Ascending aorta (tissue), 2 donors: Measurements from ENCODE around the gene RTEL1. TPM values are rescaled to one million over a fixed set of nuclear protein-coding genes. Genes with fewer than 3 reads are reported as not detected.

Source experiments
- DNase-seq, 2 donors: peaks; one replicate each; pipeline ENCODE4 v3.0.0-alpha.2; 2019; ENCODE audit warnings: low spot score in 2 of 2
- H3K27ac ChIP-seq, 2 donors: fragments of 200-600 bp; sonication (generic); one replicate each; pipeline ENCODE4 v1.5.1; 2016 to 2017; ENCODE audit warnings: mild to moderate bottlenecking in 1 of 2
- H3K27me3 ChIP-seq: fragments of 200-600 bp; sonication (generic); one replicate; pipeline ENCODE4 v1.5.1; 2017
- H3K36me3 ChIP-seq, 2 donors: fragments of 200-600 bp; sonication (generic); one replicate each; pipeline ENCODE4 v1.5.1; 2016
- H3K4me1 ChIP-seq, 2 donors: fragments of 200-600 bp; sonication (generic); one replicate each; pipeline ENCODE4 v1.5.1; 2016 to 2017; ENCODE audit warnings: mild to moderate bottlenecking in 1 of 2
- H3K4me3 ChIP-seq, 2 donors: fragments of 200-600 bp; sonication (generic); one replicate each; pipeline ENCODE4 v1.5.1; 2016 to 2017; ENCODE audit warnings: mild to moderate bottlenecking in 1 of 2
- H3K9me3 ChIP-seq, 2 donors: fragments of 200-600 bp; sonication (generic); one replicate each; pipeline ENCODE4 v1.5.1; 2016
- intact Hi-C: fragments of 100-400 bp; cut with DNase I; formaldehyde crosslinking; loops from one replicate; pipeline ENCODE4 v1.15.1; 2023
- total RNA-seq: library from RNA; depleted of rRNA; stranded (reverse); fragments of >200 nt; gene quantifications from one replicate; pipeline ENCODE4 v1.1.0, GENCODE V29; 2016
- TF ChIP-seq, protein P1 (sequence below), 3 experiments: fragments of 200-600 bp in 2 of 3; fragments of 450-650 bp in 1 of 3; sonication (generic) in 2 of 3; IDR thresholded peaks; one replicate each; pipeline ENCODE4 v1.5.1; 2016 to 2019; ENCODE audit warnings: antibody characterized with exemption in 3 of 3, mild to moderate bottlenecking in 1 of 3, moderate library complexity in 1 of 3

RTEL1 gene
- total RNA-seq, 1 donor from 2014 or later, result 80.6 TPM

GRCh38 chr20:63641146-63641791 is 16.8 kb upstream of the RTEL1 start:
- Histone ChIP-seq H3K4me3 (peak overlapping the region; percentile 64 to 65), H3K27ac (peak overlapping the region in 1 of 2 donors; percentile 65), H3K36me3 (no peaks in the 10 kb centered on the region), H3K9me3 (no peaks in the 10 kb centered on the region), H3K4me1 (peaks cover 6 to 7% of the 10 kb centered on the region in 2 donors), H3K27me3 (no peaks in the 10 kb centered on the region)
- TF ChIP-seq, protein P1, sequence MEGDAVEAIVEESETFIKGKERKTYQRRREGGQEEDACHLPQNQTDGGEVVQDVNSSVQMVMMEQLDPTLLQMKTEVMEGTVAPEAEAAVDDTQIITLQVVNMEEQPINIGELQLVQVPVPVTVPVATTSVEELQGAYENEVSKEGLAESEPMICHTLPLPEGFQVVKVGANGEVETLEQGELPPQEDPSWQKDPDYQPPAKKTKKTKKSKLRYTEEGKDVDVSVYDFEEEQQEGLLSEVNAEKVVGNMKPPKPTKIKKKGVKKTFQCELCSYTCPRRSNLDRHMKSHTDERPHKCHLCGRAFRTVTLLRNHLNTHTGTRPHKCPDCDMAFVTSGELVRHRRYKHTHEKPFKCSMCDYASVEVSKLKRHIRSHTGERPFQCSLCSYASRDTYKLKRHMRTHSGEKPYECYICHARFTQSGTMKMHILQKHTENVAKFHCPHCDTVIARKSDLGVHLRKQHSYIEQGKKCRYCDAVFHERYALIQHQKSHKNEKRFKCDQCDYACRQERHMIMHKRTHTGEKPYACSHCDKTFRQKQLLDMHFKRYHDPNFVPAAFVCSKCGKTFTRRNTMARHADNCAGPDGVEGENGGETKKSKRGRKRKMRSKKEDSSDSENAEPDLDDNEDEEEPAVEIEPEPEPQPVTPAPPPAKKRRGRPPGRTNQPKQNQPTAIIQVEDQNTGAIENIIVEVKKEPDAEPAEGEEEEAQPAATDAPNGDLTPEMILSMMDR (IDR thresholded peaks at IDR 0.05), result no peak
- intact Hi-C loops, result loop anchor here (2.0 kb wide), 1 partner anchor 18 kb away; the partner anchor contains the start of gene RTEL1
- DNase-seq, result no peak

DNA sequence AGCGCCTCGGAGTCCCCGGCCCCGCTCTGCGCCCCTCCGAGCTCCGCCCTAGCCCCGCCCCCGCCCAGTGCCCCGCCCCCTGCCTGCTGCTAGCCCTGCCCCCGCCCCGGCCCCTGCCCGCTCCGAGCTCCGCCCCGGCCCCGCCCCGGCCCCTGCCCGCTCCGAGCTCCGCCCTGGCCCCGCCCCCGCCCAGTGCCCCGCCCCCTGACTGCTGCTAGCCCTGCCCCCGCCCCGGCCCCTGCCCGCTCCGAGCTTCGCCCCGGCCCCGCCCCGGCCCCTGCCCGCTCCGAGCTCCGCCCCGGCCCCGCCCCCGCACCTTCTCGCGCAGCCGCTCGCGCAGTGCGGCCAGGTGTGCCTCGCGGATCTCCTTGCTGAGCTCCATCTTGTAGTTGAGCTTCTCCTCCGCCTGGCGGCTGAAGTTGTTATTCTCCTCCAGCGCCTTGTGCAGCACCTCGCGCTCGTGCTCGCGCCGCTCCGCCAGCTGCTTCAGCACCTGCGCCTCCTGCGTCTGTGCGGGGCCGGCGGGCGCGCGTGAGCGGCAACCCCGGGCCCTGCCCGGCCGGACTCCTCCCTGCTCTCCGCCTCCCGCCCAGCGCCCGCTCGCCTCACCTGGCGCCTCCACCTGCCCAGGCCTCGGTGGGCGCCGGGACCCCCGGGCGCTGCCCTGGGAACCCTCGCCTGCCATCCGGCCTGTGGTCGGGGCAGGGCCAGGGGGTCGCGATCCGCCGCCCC is 16.2 kb upstream of the RTEL1 start:
- no peaks in the 10 kb centered on the region for H3K36me3 ChIP-seq
- H3K4me3 ChIP-seq, result peak overlapping the region; percentile 64 to 70
- peaks cover 6 to 7% of the 10 kb centered on the region in 2 donors for H3K4me1 ChIP-seq
- TF ChIP-seq, protein P1 (IDR thresholded peaks at IDR 0.05), result peak in 2 of 3 experiments; percentile 23 to 35
- no peaks in the 10 kb centered on the region for H3K27me3 ChIP-seq
- intact Hi-C loops, result loop anchor here (2.0 kb wide), 1 partner anchor 17 kb away; the partner anchor contains the start of gene RTEL1
- DNase-seq, result peak; percentile 57 to 89
- peak overlapping the region in 1 of 2 donors; percentile 65 for H3K27ac ChIP-seq
- H3K9me3 ChIP-seq, result no peaks in the 10 kb centered on the region

DNA sequence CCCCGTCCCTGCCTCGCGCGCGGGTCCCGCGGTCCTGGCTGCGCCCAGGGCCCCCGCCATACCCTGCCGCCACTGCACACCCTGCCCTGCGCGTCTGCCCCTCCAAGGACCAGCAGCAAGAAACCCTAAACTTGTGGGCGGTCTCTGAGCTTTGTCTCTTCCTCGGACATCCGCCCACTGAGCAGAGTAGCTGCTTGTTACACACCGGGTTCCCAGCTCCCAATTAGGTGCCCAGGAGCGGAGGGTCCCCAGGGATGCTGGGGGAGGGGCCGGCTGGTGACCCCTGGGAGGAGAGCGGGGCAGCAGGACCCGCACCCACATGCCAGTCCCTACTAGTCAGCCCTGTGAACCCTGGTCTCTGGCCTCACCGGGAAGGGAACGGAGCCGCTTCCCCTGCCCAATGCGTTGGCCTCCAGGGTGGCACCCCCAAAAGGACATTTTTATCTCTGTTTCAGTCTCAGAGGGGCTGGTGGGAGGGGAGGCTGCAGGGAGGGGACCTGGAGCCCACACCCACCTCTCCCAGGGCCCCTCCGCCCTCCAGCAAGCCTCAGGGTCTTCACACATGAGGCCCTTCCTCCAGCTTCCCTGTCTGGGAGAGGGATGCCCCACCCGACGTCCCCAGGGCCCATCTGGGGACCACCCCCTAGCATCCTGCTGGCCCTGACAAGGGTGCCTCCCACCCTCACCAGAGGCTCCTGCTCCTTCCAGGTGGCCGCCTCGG is 15.4 kb upstream of the RTEL1 start:
- DNase-seq, result no peak
- Histone ChIP-seq H3K36me3 (no peaks in the 10 kb centered on the region), H3K4me3 (peak overlapping the region; percentile 64 to 70), H3K4me1 (peaks cover 6 to 7% of the 10 kb centered on the region in 2 donors), H3K27ac (no peak overlapping the region), H3K9me3 (no peaks in the 10 kb centered on the region), H3K27me3 (no peaks in the 10 kb centered on the region)
- intact Hi-C loops, result no loop called here
- TF ChIP-seq, protein P1 (IDR thresholded peaks at IDR 0.05), result no peak

- H3K36me3 ChIP-seq, result no peaks in the 10 kb centered on the region
- no peak for DNase-seq
- no peaks in the 10 kb centered on the region for H3K9me3 ChIP-seq
- H3K4me3 ChIP-seq, result no peak overlapping the region
- H3K27ac ChIP-seq, result no peak overlapping the region
- intact Hi-C loops, result no loop called here
- peaks cover 6 to 7% of the 10 kb centered on the region in 2 donors for H3K4me1 ChIP-seq
- no peaks in the 10 kb centered on the region for H3K27me3 ChIP-seq
- TF ChIP-seq, protein P1 (IDR thresholded peaks at IDR 0.05), result no peak
Measured at GRCh38 chr20:63643499-63643898, 14.6 kb upstream of the RTEL1 start.

DNA sequence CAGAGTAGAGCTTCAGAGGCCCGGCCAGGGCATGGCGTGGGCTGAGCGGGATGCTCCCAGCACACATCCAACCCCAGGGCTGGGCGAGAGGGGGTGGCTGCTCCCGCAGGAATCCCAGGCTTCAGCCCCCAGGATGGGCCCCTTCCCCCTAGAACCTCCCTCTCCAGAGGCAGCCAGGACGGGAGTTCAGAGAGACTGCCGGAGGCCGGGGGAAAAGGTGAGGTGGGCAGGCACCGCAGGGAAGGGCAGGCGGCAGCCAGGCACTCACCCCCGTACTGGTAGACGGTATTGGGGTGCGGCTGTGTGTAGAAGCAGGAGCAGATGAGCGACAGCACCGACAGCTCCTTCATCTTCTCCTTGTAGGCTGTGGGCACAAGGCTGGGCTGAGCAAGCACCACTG is 14.2 kb upstream of the RTEL1 start:
- DNase-seq, result no peak
- intact Hi-C loops, result no loop called here
- TF ChIP-seq, protein P1 (IDR thresholded peaks at IDR 0.05), result no peak
- no peaks in the 10 kb centered on the region for H3K27me3 ChIP-seq
- H3K9me3 ChIP-seq, result no peaks in the 10 kb centered on the region
- no peak overlapping the region for H3K4me3 ChIP-seq
- no peak overlapping the region for H3K27ac ChIP-seq
- H3K4me1 ChIP-seq, result peaks cover 6 to 7% of the 10 kb centered on the region in 2 donors
- H3K36me3 ChIP-seq, result no peaks in the 10 kb centered on the region
